SK-N-SH (cell line): ENCODE measurements around the gene RPL29. TPM values are rescaled to one million over a fixed set of nuclear protein-coding genes. Genes with fewer than 3 reads are reported as not detected.

Experiments used
- CTCF ChIA-PET: fragments of 300-600, 350-600 bp; formaldehyde crosslinking; extraction: SDS; loops from one replicate; lab custom pipeline; 2021; lab: Yijun Ruan, JAX
- POLR2A ChIA-PET: fragments of 350-600 bp; sonication (Branson Sonifier 250); formaldehyde crosslinking; extraction: SDS; loops from one replicate; lab custom pipeline; 2020; ENCODE audit warnings: antibody characterized with exemption, inconsistent platforms; lab: Yijun Ruan, JAX
- DNase-seq: peaks from one replicate; pipeline ENCODE4 v3.0.0; 2012
- H2AFZ ChIP-seq: fragments of 200-600 bp; sonication (generic); 2 replicates; pipeline ENCODE4 v1.8.1; 2016; ENCODE audit warnings: antibody characterized with exemption, mild to moderate bottlenecking, low read depth
- H3F3A ChIP-seq: fragments of 200-600 bp; sonication (generic); replicated peaks from 2 replicates; pipeline ENCODE3; 2016; ENCODE audit warnings: antibody characterized with exemption, mild to moderate bottlenecking; ENCODE audit not compliant: insufficient read depth
- H3K27ac ChIP-seq, 2 experiments: fragments of 200-500 bp in 1 of 2; fragments of 200-600 bp in 1 of 2; sonication (Bioruptor generic) in 1 of 2; sonication (generic), shearing (Covaris generic) in 1 of 2; 2 replicates each; pipeline versions ENCODE4 v1.5.1 to v1.6.1; 2014 to 2016; ENCODE audit warnings: low read depth in 2 of 2, inconsistent platforms in 1 of 2, low read length in 1 of 2, mild to moderate bottlenecking in 1 of 2, mixed read lengths in 1 of 2
- H3K27me3 ChIP-seq: fragments of 200-600 bp; sonication (generic), shearing (Covaris generic); 2 replicates; pipeline ENCODE4 v1.6.1; 2016; ENCODE audit warnings: mixed run types; ENCODE audit not compliant: insufficient read depth
- H3K36me3 ChIP-seq, 2 experiments: fragments of 200-500 bp in 1 of 2; fragments of 200-600 bp in 1 of 2; sonication (Bioruptor generic) in 1 of 2; sonication (generic) in 1 of 2; replicated peaks in 1 of 2; 2 replicates each; pipeline versions ENCODE3 to v1.5.1; 2014 to 2016; ENCODE audit warnings: low read length in 1 of 2, mild to moderate bottlenecking in 1 of 2; ENCODE audit not compliant: insufficient read depth in 2 of 2, control insufficient read depth in 1 of 2
- H3K4me1 ChIP-seq, 2 experiments: fragments of 200-500 bp in 1 of 2; fragments of 200-600 bp in 1 of 2; sonication (Bioruptor generic) in 1 of 2; sonication (generic), shearing (Covaris generic) in 1 of 2; 2 replicates each; pipeline versions ENCODE4 v1.5.1 to v1.6.1; 2014 to 2016; ENCODE audit warnings: low read depth in 1 of 2, low read length in 1 of 2, mixed run types in 1 of 2; ENCODE audit not compliant: insufficient read depth in 2 of 2, control insufficient read depth in 1 of 2
- H3K4me2 ChIP-seq: fragments of 200-600 bp; sonication (generic), shearing (Covaris generic); 2 replicates; pipeline ENCODE4 v1.6.1; 2017; ENCODE audit warnings: mixed run types
- H3K4me3 ChIP-seq, 2 experiments: fragments of 200-500 bp in 1 of 2; fragments of 200-600 bp in 1 of 2; sonication (Bioruptor generic) in 1 of 2; sonication (generic), shearing (Covaris generic) in 1 of 2; 2 replicates each; pipeline versions ENCODE4 v1.5.1 to v1.8.1; 2014 to 2016; ENCODE audit warnings: low read depth in 2 of 2, inconsistent platforms in 1 of 2, low read length in 1 of 2, mild to moderate bottlenecking in 1 of 2, mixed read lengths in 1 of 2, moderate library complexity in 1 of 2
- H3K79me2 ChIP-seq: fragments of 200-600 bp; sonication (generic); 2 replicates; pipeline ENCODE4 v1.8.1; 2017; ENCODE audit warnings: mild to moderate bottlenecking; ENCODE audit not compliant: insufficient read depth
- H3K9ac ChIP-seq: fragments of 200-600 bp; sonication (generic); 2 replicates; pipeline ENCODE4 v1.6.1; 2017; ENCODE audit warnings: mixed run types
- H3K9me2 ChIP-seq: fragments of 200-600 bp; sonication (generic); 2 replicates; pipeline ENCODE4 v1.6.1; 2017; ENCODE audit warnings: mixed run types
- H3K9me3 ChIP-seq: fragments of 200-600 bp; sonication (generic); 2 replicates; pipeline ENCODE4 v1.6.1; 2017; ENCODE audit warnings: mixed run types, mild to moderate bottlenecking, moderate library complexity
- H4K20me1 ChIP-seq: fragments of 200-600 bp; sonication (generic); 2 replicates; pipeline ENCODE4 v1.6.1; 2017; ENCODE audit warnings: mild to moderate bottlenecking, mixed run types; ENCODE audit not compliant: insufficient read depth
- CHD2 ChIP-seq: fragments of 150-350 bp; IDR thresholded peaks from 2 replicates; pipeline ENCODE4 v1.6.1; 2018; ENCODE audit warnings: low read length; ENCODE audit not compliant: partially characterized antibody
- CTCF ChIP-seq: fragments of 200-600 bp; sonication (generic); IDR thresholded peaks from 2 replicates; pipeline ENCODE4 v1.6.1; 2017; ENCODE audit warnings: antibody characterized with exemption, mild to moderate bottlenecking, moderate library complexity
- ELF1 ChIP-seq: IDR thresholded peaks from 2 replicates; pipeline ENCODE4 v1.4.0; 2012
- EP300 ChIP-seq, 2 experiments: IDR thresholded peaks; 2 replicates each; pipeline versions ENCODE4 v1.4.0 to v1.6.1; 2012; ENCODE audit warnings: borderline replicate concordance in 1 of 2, low read depth in 1 of 2, low read length in 1 of 2
- EZH2phosphoT487 ChIP-seq: fragments of 200-600 bp; sonication (generic); IDR thresholded peaks from 2 replicates; pipeline ENCODE4 v1.6.1; 2017; ENCODE audit warnings: low read depth, mixed run types, mild to moderate bottlenecking, antibody characterized with exemption, moderate library complexity, borderline replicate concordance
- FOXM1 ChIP-seq: IDR thresholded peaks from 2 replicates; pipeline ENCODE4 v1.4.0; 2012; ENCODE audit warnings: low read depth, mild to moderate bottlenecking
- GATA2 ChIP-seq: sonication (generic); formaldehyde crosslinking; IDR thresholded peaks from 2 replicates; pipeline ENCODE4 v1.5.0; 2020; ENCODE audit warnings: mild to moderate bottlenecking, missing genetic modification reagents
- MEF2A ChIP-seq: IDR thresholded peaks from 2 replicates; pipeline ENCODE4 v1.4.0; 2012; ENCODE audit warnings: low read depth, borderline replicate concordance
- MXI1 ChIP-seq: IDR thresholded peaks from 2 replicates; pipeline ENCODE4 v1.6.1; 2012; ENCODE audit warnings: mild to moderate bottlenecking, low read depth, low read length, improper control_type of control experiment
- NFIC ChIP-seq: IDR thresholded peaks from 2 replicates; pipeline ENCODE4 v1.4.0; 2012; ENCODE audit warnings: borderline replicate concordance
- NRF1 ChIP-seq: IDR thresholded peaks from 2 replicates; pipeline ENCODE4 v1.6.1; 2012; ENCODE audit warnings: low read depth, mild to moderate bottlenecking, low read length
- PBX3 ChIP-seq: IDR thresholded peaks from 2 replicates; pipeline ENCODE4; 2012
- RFX5 ChIP-seq: IDR thresholded peaks from 2 replicates; pipeline ENCODE4 v1.6.1; 2012; ENCODE audit warnings: mild to moderate bottlenecking, improper control_type of control experiment, low read length
- SIN3A ChIP-seq: IDR thresholded peaks from 2 replicates; pipeline ENCODE4 v1.6.1; 2012; ENCODE audit warnings: low read depth, mild to moderate bottlenecking, low read length, moderate library complexity, borderline replicate concordance
- SMC3 ChIP-seq: IDR thresholded peaks from 2 replicates; pipeline ENCODE4 v1.6.1; 2012; ENCODE audit warnings: low read depth, low read length, improper control_type of control experiment
- TAF1 ChIP-seq: IDR thresholded peaks from 2 replicates; pipeline ENCODE4 v1.6.1; 2012; ENCODE audit warnings: low read depth, mild to moderate bottlenecking, low read length, moderate library complexity, borderline replicate concordance
- YY1 ChIP-seq: IDR thresholded peaks from 2 replicates; pipeline ENCODE4 v1.4.0; 2012; ENCODE audit warnings: low read depth, mild to moderate bottlenecking
- WGBS: methylation state at CpG from one replicate; pipeline ENCODE4 v1.1.6; 2017; ENCODE audit warnings: low lambda C conversion rate; 5-methylcytosine and 5-hydroxymethylcytosine counted together
- polyA plus RNA-seq, 3 experiments: library from polyadenylated mRNA; depleted of rRNA; stranded (reverse); fragments of >200 nt; gene quantifications; 2 replicates each; pipeline ENCODE4 v1.2.3, GENCODE V29; 2012

Gene RPL29
- polyA plus RNA-seq, 1 of the 3 experiments (the other 2 are of a cell fraction) = 3,173 TPM

GRCh38 chr3:51945031-51945840, 50.5 kb downstream of the RPL29 start:
- no peak overlapping the region for H3K9ac ChIP-seq
- no peaks in the 10 kb centered on the region for H3K27me3 ChIP-seq
- H4K20me1 ChIP-seq = no peaks in the 10 kb centered on the region
- no peak for DNase-seq
- no peak overlapping the region for H3K4me3 ChIP-seq
- H3K36me3 ChIP-seq = peaks cover 0 to 2% of the 10 kb centered on the region in 2 experiments
- H3K79me2 ChIP-seq = peaks cover 14% of the 10 kb centered on the region
- peaks cover 11 to 18% of the 10 kb centered on the region in 2 experiments; a peak in 3 of 4 replicates for H3K4me1 ChIP-seq
- no peak overlapping the region for H2AFZ ChIP-seq
- no peaks in the 10 kb centered on the region for H3K9me3 ChIP-seq
- POLR2A ChIA-PET = interaction anchor here (1.4 kb wide), 1 partner anchor 29 kb away, joined by 3 read pairs; the partner anchor contains the start of gene ABHD14B
- no peak overlapping the region for H3K27ac ChIP-seq
- H3K9me2 ChIP-seq = no peaks in the 10 kb centered on the region
- H3F3A ChIP-seq = no peaks in the 10 kb centered on the region
- CTCF ChIA-PET = interaction anchor here (1.0 to 5.3 kb wide), 5 partner anchors 12 to 60 kb away, joined by 3 to 80 read pairs (median 5); partner anchors contain the start of genes ABHD14A and ABHD14B
- TF ChIP-seq NFIC (no peak), CHD2 (no peak), SIN3A (no peak), MXI1 (no peak), MEF2A (no peak), EZH2phosphoT487 (no peak), NRF1 (no peak), CTCF (no peak), ELF1 (no peak), SMC3 (no peak), YY1 (no peak), GATA2 (CRISPR knock-in tag) (no peak), PBX3 (no peak), FOXM1 (no peak), TAF1 (no peak), EP300 (IDR thresholded peaks at IDR 0.05; ENCODE audit: borderline replicate concordance in 1 of 2, low read depth in 1 of 2, low read length in 1 of 2) (no peak), RFX5 (no peak)
- H3K4me2 ChIP-seq = no peak overlapping the region
- WGBS = 97% methylated on average over 10 of the region's 18 CpGs
